ENCODE measurements around the gene TRIP10. TPM values are rescaled to one million over a fixed set of nuclear protein-coding genes. Genes with fewer than 3 reads are reported as not detected.
A peak's percentile ranks its signal among the peaks of the same experiment; 100 is the strongest.

TRIP10 gene
- total and polyA plus RNA-seq, 2 of the 13 experiments (the other 11 are each of a cell fraction or from before 2014, with no cell fraction given): 32.5 to 33.2 TPM

DNA sequence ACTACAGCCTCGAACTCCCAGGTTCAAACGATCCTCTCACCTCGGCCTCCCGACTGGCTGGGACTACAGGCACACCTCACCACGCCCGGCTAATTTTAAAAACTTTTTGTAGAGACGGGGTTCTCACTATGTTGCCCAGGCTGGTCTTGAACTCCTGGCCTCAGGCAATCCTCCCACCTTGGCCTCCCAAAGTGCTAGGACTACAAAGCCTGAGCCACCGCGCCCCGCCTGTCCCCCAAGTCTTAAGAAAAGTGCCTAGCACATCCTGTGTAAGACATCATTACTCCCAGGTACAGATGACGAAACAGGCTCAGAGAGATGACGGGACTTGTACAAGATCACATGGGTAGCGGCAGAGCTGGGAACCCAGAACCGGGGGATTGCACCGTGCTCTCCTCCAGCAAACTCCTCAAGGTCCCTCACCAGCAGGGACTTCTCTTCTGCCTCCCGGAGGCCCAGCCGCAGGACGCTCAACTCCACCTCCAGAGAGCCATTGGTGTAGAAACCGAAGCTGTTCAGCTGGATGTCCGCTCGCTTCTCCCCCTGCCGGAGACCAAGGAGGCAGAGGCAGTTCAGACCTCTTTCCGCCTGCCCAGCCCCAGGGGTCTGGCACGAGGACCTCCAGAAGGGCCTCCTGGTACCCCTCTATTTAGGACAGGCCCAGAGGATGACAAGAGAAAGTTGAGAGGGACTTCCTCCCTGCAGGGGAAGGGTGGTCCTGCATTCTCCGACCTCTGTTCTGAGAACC is 3.1 kb upstream of the TRIP10 start (continued):
- TF ChIP-seq UBTF (CRISPR knock-in tag; IDR thresholded peaks at IDR 0.05) (peak; percentile 69), TFAP4 (IDR thresholded peaks at IDR 0.05; ENCODE audit: borderline replicate concordance, low read depth) (peak; percentile 81; the same call in 1 of the 2 replicates), YY1 (IDR thresholded peaks at IDR 0.05; ENCODE audit: insufficient read depth, insufficient replicate concordance, low read depth, low read length) (peak; percentile 35), ZNF557 (CRISPR knock-in tag; IDR thresholded peaks at IDR 0.05) (no peak), BRD4 (CRISPR knock-in tag; IDR thresholded peaks at IDR 0.05) (0 out of 2 replicates have a peak, but pooled peaks have one; percentile 64), ZNF343 (CRISPR knock-in tag; IDR thresholded peaks at IDR 0.05) (peak; percentile 33; the same call in 1 of the 2 replicates), XRCC5 (optimal IDR thresholded peaks at IDR 0.05; ENCODE audit: low read length) (peak; percentile 82), HBP1 (CRISPR knock-in tag; IDR thresholded peaks at IDR 0.05; ENCODE audit: low read depth) (0 out of 2 replicates have a peak, but pooled peaks have one; percentile 28), IKZF4 (CRISPR knock-in tag; IDR thresholded peaks at IDR 0.05; ENCODE audit: borderline replicate concordance, low read depth, not compliant biosample characterization) (peak; percentile 32), ELF3 (CRISPR knock-in tag; IDR thresholded peaks at IDR 0.05) (peak; percentile 46; the same call in 1 of the 2 replicates), CREB1 (IDR thresholded peaks at IDR 0.05) (0 out of 2 replicates have a peak, but pooled peaks have one; percentile 27), CREB1 (CRISPR knock-in tag; IDR thresholded peaks at IDR 0.05) (no peak)
- TF ChIP-seq, protein P1, sequence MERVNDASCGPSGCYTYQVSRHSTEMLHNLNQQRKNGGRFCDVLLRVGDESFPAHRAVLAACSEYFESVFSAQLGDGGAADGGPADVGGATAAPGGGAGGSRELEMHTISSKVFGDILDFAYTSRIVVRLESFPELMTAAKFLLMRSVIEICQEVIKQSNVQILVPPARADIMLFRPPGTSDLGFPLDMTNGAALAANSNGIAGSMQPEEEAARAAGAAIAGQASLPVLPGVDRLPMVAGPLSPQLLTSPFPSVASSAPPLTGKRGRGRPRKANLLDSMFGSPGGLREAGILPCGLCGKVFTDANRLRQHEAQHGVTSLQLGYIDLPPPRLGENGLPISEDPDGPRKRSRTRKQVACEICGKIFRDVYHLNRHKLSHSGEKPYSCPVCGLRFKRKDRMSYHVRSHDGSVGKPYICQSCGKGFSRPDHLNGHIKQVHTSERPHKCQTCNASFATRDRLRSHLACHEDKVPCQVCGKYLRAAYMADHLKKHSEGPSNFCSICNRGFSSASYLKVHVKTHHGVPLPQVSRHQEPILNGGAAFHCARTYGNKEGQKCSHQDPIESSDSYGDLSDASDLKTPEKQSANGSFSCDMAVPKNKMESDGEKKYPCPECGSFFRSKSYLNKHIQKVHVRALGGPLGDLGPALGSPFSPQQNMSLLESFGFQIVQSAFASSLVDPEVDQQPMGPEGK (CRISPR knock-in tag; IDR thresholded peaks at IDR 0.05): peak; percentile 34; the same call in 1 of the 2 replicates
- TF ChIP-seq, protein P2, sequence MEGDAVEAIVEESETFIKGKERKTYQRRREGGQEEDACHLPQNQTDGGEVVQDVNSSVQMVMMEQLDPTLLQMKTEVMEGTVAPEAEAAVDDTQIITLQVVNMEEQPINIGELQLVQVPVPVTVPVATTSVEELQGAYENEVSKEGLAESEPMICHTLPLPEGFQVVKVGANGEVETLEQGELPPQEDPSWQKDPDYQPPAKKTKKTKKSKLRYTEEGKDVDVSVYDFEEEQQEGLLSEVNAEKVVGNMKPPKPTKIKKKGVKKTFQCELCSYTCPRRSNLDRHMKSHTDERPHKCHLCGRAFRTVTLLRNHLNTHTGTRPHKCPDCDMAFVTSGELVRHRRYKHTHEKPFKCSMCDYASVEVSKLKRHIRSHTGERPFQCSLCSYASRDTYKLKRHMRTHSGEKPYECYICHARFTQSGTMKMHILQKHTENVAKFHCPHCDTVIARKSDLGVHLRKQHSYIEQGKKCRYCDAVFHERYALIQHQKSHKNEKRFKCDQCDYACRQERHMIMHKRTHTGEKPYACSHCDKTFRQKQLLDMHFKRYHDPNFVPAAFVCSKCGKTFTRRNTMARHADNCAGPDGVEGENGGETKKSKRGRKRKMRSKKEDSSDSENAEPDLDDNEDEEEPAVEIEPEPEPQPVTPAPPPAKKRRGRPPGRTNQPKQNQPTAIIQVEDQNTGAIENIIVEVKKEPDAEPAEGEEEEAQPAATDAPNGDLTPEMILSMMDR (CRISPR knock-in tag; IDR thresholded peaks at IDR 0.05): peak; percentile 88
- TF ChIP-seq, protein P3, sequence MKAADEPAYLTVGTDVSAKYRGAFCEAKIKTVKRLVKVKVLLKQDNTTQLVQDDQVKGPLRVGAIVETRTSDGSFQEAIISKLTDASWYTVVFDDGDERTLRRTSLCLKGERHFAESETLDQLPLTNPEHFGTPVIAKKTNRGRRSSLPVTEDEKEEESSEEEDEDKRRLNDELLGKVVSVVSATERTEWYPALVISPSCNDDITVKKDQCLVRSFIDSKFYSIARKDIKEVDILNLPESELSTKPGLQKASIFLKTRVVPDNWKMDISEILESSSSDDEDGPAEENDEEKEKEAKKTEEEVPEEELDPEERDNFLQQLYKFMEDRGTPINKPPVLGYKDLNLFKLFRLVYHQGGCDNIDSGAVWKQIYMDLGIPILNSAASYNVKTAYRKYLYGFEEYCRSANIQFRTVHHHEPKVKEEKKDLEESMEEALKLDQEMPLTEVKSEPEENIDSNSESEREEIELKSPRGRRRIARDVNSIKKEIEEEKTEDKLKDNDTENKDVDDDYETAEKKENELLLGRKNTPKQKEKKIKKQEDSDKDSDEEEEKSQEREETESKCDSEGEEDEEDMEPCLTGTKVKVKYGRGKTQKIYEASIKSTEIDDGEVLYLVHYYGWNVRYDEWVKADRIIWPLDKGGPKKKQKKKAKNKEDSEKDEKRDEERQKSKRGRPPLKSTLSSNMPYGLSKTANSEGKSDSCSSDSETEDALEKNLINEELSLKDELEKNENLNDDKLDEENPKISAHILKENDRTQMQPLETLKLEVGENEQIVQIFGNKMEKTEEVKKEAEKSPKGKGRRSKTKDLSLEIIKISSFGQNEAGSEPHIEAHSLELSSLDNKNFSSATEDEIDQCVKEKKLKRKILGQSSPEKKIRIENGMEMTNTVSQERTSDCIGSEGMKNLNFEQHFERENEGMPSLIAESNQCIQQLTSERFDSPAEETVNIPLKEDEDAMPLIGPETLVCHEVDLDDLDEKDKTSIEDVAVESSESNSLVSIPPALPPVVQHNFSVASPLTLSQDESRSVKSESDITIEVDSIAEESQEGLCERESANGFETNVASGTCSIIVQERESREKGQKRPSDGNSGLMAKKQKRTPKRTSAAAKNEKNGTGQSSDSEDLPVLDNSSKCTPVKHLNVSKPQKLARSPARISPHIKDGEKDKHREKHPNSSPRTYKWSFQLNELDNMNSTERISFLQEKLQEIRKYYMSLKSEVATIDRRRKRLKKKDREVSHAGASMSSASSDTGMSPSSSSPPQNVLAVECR (CRISPR knock-in tag; IDR thresholded peaks at IDR 0.05; ENCODE audit: borderline replicate concordance): peak; percentile 55

Measured in HepG2 (cell line).